Right renal cortex interstitium (tissue), 3 donors: ENCODE measurements around the gene MLST8. TPM values are rescaled to one million over a fixed set of nuclear protein-coding genes. Genes with fewer than 3 reads are reported as not detected.
"Not testable (repeated sequence)": the region's sequence is repeated elsewhere in the genome, so short reads cannot be mapped to it uniquely, and the experiment has no call there.

ENCODE experiments used
- DNase-seq, 3 donors: peaks; one replicate each; pipeline ENCODE4 v3.0.0-alpha.2; 2013; ENCODE audit warnings: low read depth in 3 of 3, low spot score in 2 of 3
- polyA plus RNA-seq, 3 donors: library from polyadenylated mRNA; unstranded; fragments of 120-200 nt; gene quantifications; one replicate each; pipeline ENCODE4 v1.2.1, GENCODE V29; 2013; ENCODE audit not compliant: insufficient read length in 3 of 3

MLST8 gene
- polyA plus RNA-seq, 3 donors: 41.3 to 48.7 (median 43.8) TPM

- no peak for DNase-seq
Measured at GRCh38 chr16:2242598-2242997, 37.3 kb downstream of the MLST8 start.

GRCh38 chr16:2243031-2243528, 37.8 kb downstream of the MLST8 start:
- no peak for DNase-seq

- no peak for DNase-seq
Measured at GRCh38 chr16:2243781-2244180, 38.5 kb downstream of the MLST8 start.

- DNase-seq: no peak
Measured at GRCh38 chr16:2244301-2244700, 39.0 kb downstream of the MLST8 start.

GRCh38 chr16:2244926-2245795, 39.9 kb downstream of the MLST8 start:
- no peak for DNase-seq

GRCh38 chr16:2246301-2246885, 41.1 kb downstream of the MLST8 start:
- DNase-seq: no peak

GRCh38 chr16:2250652-2251295, 45.5 kb downstream of the MLST8 start:
- no peak for DNase-seq

GRCh38 chr16:2251296-2252111, 46.2 kb downstream of the MLST8 start, which contains the start of gene ECI1:
ECI1 (minus strand) TSS chr16:2251587; CDS start chr16:2251566, 21 bp downstream.
- peak; percentile 76 to 85 (median 79) for DNase-seq

- DNase-seq: no peak
Measured at GRCh38 chr16:2252806-2253148, 47.5 kb downstream of the MLST8 start.

- DNase-seq: no peak
Measured at GRCh38 chr16:2253293-2253692, 48.0 kb downstream of the MLST8 start.

GRCh38 chr16:2256531-2257140, 51.4 kb downstream of the MLST8 start:
- no peak for DNase-seq

- no peak for DNase-seq
Measured at GRCh38 chr16:2257726-2258125, 52.5 kb downstream of the MLST8 start.

GRCh38 chr16:2258530-2258929, 53.3 kb downstream of the MLST8 start:
- DNase-seq: not testable (repeated sequence)

Other genes starting within 250 kb of the MLST8 start
- 100 to 1,000 TPM; 127 to 137 (median 129) TPM for gene NDUFB10, start 245.9 kb upstream of the MLST8 start, polyA plus RNA-seq
- 1,000 to 10,000 TPM; 1,774 to 1,944 (median 1,840) TPM for gene RPS2, start 240.6 kb upstream of the MLST8 start, polyA plus RNA-seq
- not detected for gene RNF151, start 238.6 kb upstream of the MLST8 start, polyA plus RNA-seq
- gene TBL3, start 233.4 kb upstream of the MLST8 start, polyA plus RNA-seq: 10 to 100 TPM; 27.4 to 34.3 (median 32.0) TPM
- gene NOXO1, start 224.0 kb upstream of the MLST8 start, polyA plus RNA-seq: under 1 TPM; 0.37 to 0.79 (median 0.60) TPM
- 10 to 100 TPM; 20.5 to 22.0 (median 21.1) TPM for gene GFER, start 221.3 kb upstream of the MLST8 start, polyA plus RNA-seq
- gene SYNGR3, start 215.5 kb upstream of the MLST8 start, polyA plus RNA-seq: 1 to 10 TPM; 1.3 to 1.9 (median 1.4) TPM
- 10 to 100 TPM; 14.2 to 16.4 (median 15.4) TPM for gene ZNF598, start 195.6 kb upstream of the MLST8 start, polyA plus RNA-seq
- 1 to 10 TPM; 1.7 to 6.0 (median 3.9) TPM for gene NPW, start 185.7 kb upstream of the MLST8 start, polyA plus RNA-seq
- 100 to 1,000 TPM in 1 of 3 donors, 10 to 100 TPM in 2; 82.6 to 106 (median 88.6) TPM for gene NHERF2, start 178.6 kb upstream of the MLST8 start, polyA plus RNA-seq
- 10 to 100 TPM; 15.4 to 17.7 (median 16.9) TPM for gene NTHL1, start 157.6 kb upstream of the MLST8 start, polyA plus RNA-seq
- gene TSC2, start 157.5 kb upstream of the MLST8 start, polyA plus RNA-seq: 100 to 1,000 TPM in 2 of 3 donors, 10 to 100 TPM in 1; 98.9 to 117 (median 108) TPM
- 10 to 100 TPM; 53.0 to 59.6 (median 54.5) TPM for gene PKD1, start 69.6 kb upstream of the MLST8 start, polyA plus RNA-seq
- gene RAB26, start 56.8 kb upstream of the MLST8 start, polyA plus RNA-seq: 1 to 10 TPM; 2.7 to 3.1 (median 3.0) TPM
- gene TRAF7, start 49.7 kb upstream of the MLST8 start, polyA plus RNA-seq: 10 to 100 TPM; 51.4 to 60.4 (median 60.3) TPM
- gene CASKIN1, start 8.8 kb upstream of the MLST8 start, polyA plus RNA-seq: 1 to 10 TPM in 2 of 3 donors, under 1 TPM in 1; 0.92 to 1.4 (median 1.4) TPM
- gene BRICD5, start 5.4 kb downstream of the MLST8 start, polyA plus RNA-seq: 1 to 10 TPM; 3.0 to 4.1 (median 3.0) TPM
- 10 to 100 TPM; 10.1 to 14.5 (median 12.9) TPM for gene PGP, start 9.4 kb downstream of the MLST8 start, polyA plus RNA-seq
- 10 to 100 TPM; 13.2 to 14.3 (median 13.6) TPM for gene E4F1, start 18.1 kb downstream of the MLST8 start, polyA plus RNA-seq
- under 1 TPM; 0.68 to 0.74 (median 0.74) TPM for gene DNASE1L2, start 31.0 kb downstream of the MLST8 start, polyA plus RNA-seq
- gene ECI1, start 46.1 kb downstream of the MLST8 start, polyA plus RNA-seq: 10 to 100 TPM; 58.4 to 64.1 (median 58.7) TPM
- gene RNPS1, start 62.7 kb downstream of the MLST8 start, polyA plus RNA-seq: 100 to 1,000 TPM; 176 to 191 (median 186) TPM
- gene ABCA3, start 135.3 kb downstream of the MLST8 start, polyA plus RNA-seq: 1 to 10 TPM; 4.3 to 5.5 (median 5.4) TPM
- gene CCNF, start 224.0 kb downstream of the MLST8 start, polyA plus RNA-seq: 10 to 100 TPM in 1 of 3 donors, 1 to 10 TPM in 2; 9.8 to 10.3 (median 9.9) TPM